Neural progenitor cell (in vitro differentiated cells): ENCODE measurements around the gene XPNPEP3. TPM values are rescaled to one million over a fixed set of nuclear protein-coding genes. Genes with fewer than 3 reads are reported as not detected.
A peak's percentile ranks its signal among the peaks of the same experiment; 100 is the strongest.

ENCODE experiments used
- DNase-seq: peaks from one replicate; pipeline ENCODE4 v3.0.0-alpha.2; 2016; ENCODE audit warnings: low spot score
- H2AFZ ChIP-seq: fragments of 200-600 bp; sonication (generic); replicated peaks from 2 replicates; pipeline ENCODE4 v1.6.1; 2016; ENCODE audit warnings: antibody characterized with exemption
- H3F3A ChIP-seq: fragments of 200-600 bp; sonication (generic); 2 replicates; pipeline ENCODE4 v1.6.1; 2016; ENCODE audit warnings: antibody characterized with exemption, low read depth
- H3K27ac ChIP-seq: fragments of 200-600 bp; sonication (generic); 2 replicates; pipeline ENCODE4 v1.5.1; 2016; ENCODE audit warnings: mild to moderate bottlenecking
- H3K27me3 ChIP-seq: fragments of 200-600 bp; sonication (generic); 2 replicates; pipeline ENCODE4 v1.6.1; 2016; ENCODE audit warnings: mild to moderate bottlenecking, moderate library complexity
- H3K36me3 ChIP-seq: fragments of 200-600 bp; sonication (generic); 2 replicates; pipeline ENCODE4 v1.5.1; 2016
- H3K4me1 ChIP-seq: fragments of 200-600 bp; sonication (generic); 2 replicates; pipeline ENCODE4 v1.6.1; 2016; ENCODE audit warnings: mixed run types
- H3K4me2 ChIP-seq: fragments of 200-600 bp; sonication (generic); 2 replicates; pipeline ENCODE4 v1.6.1; 2016
- H3K4me3 ChIP-seq: fragments of 200-600 bp; sonication (generic); 2 replicates; pipeline ENCODE4 v1.5.1; 2016
- H3K79me2 ChIP-seq: fragments of 200-600 bp; sonication (generic); 2 replicates; pipeline ENCODE4 v1.6.1; 2016; ENCODE audit warnings: low read depth
- H3K9ac ChIP-seq: fragments of 200-600 bp; sonication (generic); 2 replicates; pipeline ENCODE4 v1.6.1; 2016
- H3K9me3 ChIP-seq: fragments of 200-600 bp; sonication (generic); 2 replicates; pipeline ENCODE4 v1.5.1; 2016; ENCODE audit warnings: low read depth
- H4K20me1 ChIP-seq: fragments of 200-600 bp; sonication (generic); 2 replicates; pipeline ENCODE4 v1.6.1; 2016; ENCODE audit warnings: low read depth
- H3K27ac Mint-ChIP-seq: 3 replicates; pipeline ENCODE4 v1.8.0; 2021; ENCODE audit warnings: mixed read lengths
- H3K27me3 Mint-ChIP-seq: 2 replicates; pipeline ENCODE4 v1.8.0; 2022; ENCODE audit warnings: low read depth, mild to moderate bottlenecking, inconsistent platforms, moderate library complexity, mixed read lengths; ENCODE audit not compliant: insufficient read depth
- H3K36me3 Mint-ChIP-seq: 3 replicates; pipeline ENCODE4 v1.8.0; 2021; ENCODE audit warnings: mixed read lengths
- H3K4me1 Mint-ChIP-seq: 3 replicates; pipeline ENCODE4 v1.8.0; 2021; ENCODE audit warnings: mixed read lengths
- H3K4me3 Mint-ChIP-seq: 3 replicates; pipeline ENCODE4 v1.8.0; 2021; ENCODE audit warnings: mild to moderate bottlenecking, moderate library complexity, mixed read lengths
- H3K9me3 Mint-ChIP-seq: 3 replicates; pipeline ENCODE4 v1.8.0; 2020; ENCODE audit warnings: mixed read lengths
- CTCF ChIP-seq: fragments of 200-600 bp; sonication (generic); IDR thresholded peaks from 2 replicates; pipeline ENCODE4 v1.5.1; 2017; ENCODE audit warnings: antibody characterized with exemption, mild to moderate bottlenecking
- EZH2 ChIP-seq: fragments of 200-600 bp; sonication (generic); IDR thresholded peaks from 2 replicates; pipeline ENCODE4 v1.6.1; 2017; ENCODE audit warnings: antibody characterized with exemption, mild to moderate bottlenecking, moderate library complexity
- EZH2phosphoT487 ChIP-seq: fragments of 200-600 bp; sonication (generic); IDR thresholded peaks from 2 replicates; pipeline ENCODE4 v1.6.1; 2017; ENCODE audit warnings: antibody characterized with exemption
- total RNA-seq: library from RNA; depleted of rRNA; stranded (reverse); fragments of >200 nt; gene quantifications from 2 replicates; pipeline ENCODE4 v1.2.3, GENCODE V29; 2015; ENCODE audit warnings: low replicate concordance

Gene XPNPEP3
- total RNA-seq, 1 donor from 2014 or later, result 21.4 TPM

- TF ChIP-seq CTCF (no peak), EZH2phosphoT487 (no peak), EZH2 (no peak)
- peak overlapping the region; percentile 23 for H3K9ac ChIP-seq
These were observed 39.2 kb upstream of the XPNPEP3 start for GRCh38 chr22:40817737-40818136.

GRCh38 chr22:40818192-40818746 lies 38.7 kb upstream of the XPNPEP3 start:
- no peaks in the 10 kb centered on the region for H3K27me3 ChIP-seq
- H3K79me2 ChIP-seq, result peaks cover 56% of the 10 kb centered on the region
- H3K4me3 ChIP-seq, result peak overlapping the region; percentile 73
- no peaks in the 10 kb centered on the region for H3K9me3 ChIP-seq
- H3F3A ChIP-seq, result peaks cover 36% of the 10 kb centered on the region
- H4K20me1 ChIP-seq, result no peaks in the 10 kb centered on the region
- peak overlapping the region; percentile 92 for H3K27ac Mint-ChIP-seq
- no peak for TF ChIP-seq CTCF
- no peak for TF ChIP-seq EZH2phosphoT487
- TF ChIP-seq EZH2, result no peak
- H3K36me3 Mint-ChIP-seq, result peaks cover 15% of the 10 kb centered on the region
- H3K9ac ChIP-seq, result peak overlapping the region; percentile 48
- H3K4me3 Mint-ChIP-seq, result peak overlapping the region; percentile 97
- H3K9me3 Mint-ChIP-seq, result no peaks in the 10 kb centered on the region
- DNase-seq, result no peak
- peaks cover 27% of the 10 kb centered on the region for H3K4me1 Mint-ChIP-seq
- H3K27me3 Mint-ChIP-seq, result no peaks in the 10 kb centered on the region
- H3K27ac ChIP-seq, result no peak overlapping the region
- no peaks in the 10 kb centered on the region for H3K36me3 ChIP-seq
- H3K4me1 ChIP-seq, result peaks cover 8% of the 10 kb centered on the region
- H2AFZ ChIP-seq, result peak overlapping the region; percentile 89
- peak overlapping the region; percentile 78 for H3K4me2 ChIP-seq

More at GRCh38 chr22:40817737-40818136, 39.2 kb upstream of the XPNPEP3 start:
- H3K36me3 ChIP-seq, result no peaks in the 10 kb centered on the region
- no peaks in the 10 kb centered on the region for H3K9me3 Mint-ChIP-seq
- no peak overlapping the region for H3K27ac Mint-ChIP-seq
- peaks cover 15% of the 10 kb centered on the region for H3K36me3 Mint-ChIP-seq
- peak overlapping the region; percentile 73 for H3K4me3 ChIP-seq
- no peak for DNase-seq
- peak overlapping the region; percentile 78 for H3K4me2 ChIP-seq
- H3K79me2 ChIP-seq, result peaks cover 62% of the 10 kb centered on the region
- no peaks in the 10 kb centered on the region for H3K27me3 ChIP-seq
- H2AFZ ChIP-seq, result no peak overlapping the region
- H4K20me1 ChIP-seq, result no peaks in the 10 kb centered on the region
- H3K27me3 Mint-ChIP-seq, result no peaks in the 10 kb centered on the region
- H3K4me1 ChIP-seq, result peaks cover 8% of the 10 kb centered on the region
- H3K4me1 Mint-ChIP-seq, result peaks cover 27% of the 10 kb centered on the region
- H3K9me3 ChIP-seq, result no peaks in the 10 kb centered on the region
- H3K27ac ChIP-seq, result no peak overlapping the region
- peak overlapping the region; percentile 97 for H3K4me3 Mint-ChIP-seq
- H3F3A ChIP-seq, result peaks cover 30% of the 10 kb centered on the region

GRCh38 chr22:40818747-40819598 lies 38.0 kb upstream of the XPNPEP3 start, which contains the start of gene SLC25A17:
SLC25A17 (minus strand) TSS chr22:40819346; CDS start chr22:40819248, 98 bp downstream.
- Histone ChIP-seq H2AFZ (peak within 1 kb of the TSS; percentile 89), H3F3A (peaks cover 41% of the 10 kb centered on the region), H3K79me2 (peaks cover 49% of the 10 kb centered on the region), H3K27me3 (no peaks in the 10 kb centered on the region), H4K20me1 (no peaks in the 10 kb centered on the region), H3K9ac (peak within 1 kb of the TSS; percentile 48), H3K36me3 (no peaks in the 10 kb centered on the region), H3K9me3 (no peaks in the 10 kb centered on the region), H3K4me2 (peak within 1 kb of the TSS; percentile 78), H3K27ac (peak within 1 kb of the TSS; percentile 72), H3K4me1 (peaks cover 8% of the 10 kb centered on the region), H3K4me3 (peak within 1 kb of the TSS; percentile 73)
- Mint-ChIP-seq H3K4me3 (peak within 1 kb of the TSS; percentile 97), H3K4me1 (peaks cover 27% of the 10 kb centered on the region), H3K27ac (peak within 1 kb of the TSS; percentile 92), H3K36me3 (peaks cover 15% of the 10 kb centered on the region), H3K27me3 (no peaks in the 10 kb centered on the region), H3K9me3 (no peaks in the 10 kb centered on the region)
- TF ChIP-seq EZH2 (peak; percentile 31), CTCF (peak; percentile 43), EZH2phosphoT487 (no peak)
- peak; percentile 95 for DNase-seq
